ENCODE data around the gene TIE1.

DNA sequence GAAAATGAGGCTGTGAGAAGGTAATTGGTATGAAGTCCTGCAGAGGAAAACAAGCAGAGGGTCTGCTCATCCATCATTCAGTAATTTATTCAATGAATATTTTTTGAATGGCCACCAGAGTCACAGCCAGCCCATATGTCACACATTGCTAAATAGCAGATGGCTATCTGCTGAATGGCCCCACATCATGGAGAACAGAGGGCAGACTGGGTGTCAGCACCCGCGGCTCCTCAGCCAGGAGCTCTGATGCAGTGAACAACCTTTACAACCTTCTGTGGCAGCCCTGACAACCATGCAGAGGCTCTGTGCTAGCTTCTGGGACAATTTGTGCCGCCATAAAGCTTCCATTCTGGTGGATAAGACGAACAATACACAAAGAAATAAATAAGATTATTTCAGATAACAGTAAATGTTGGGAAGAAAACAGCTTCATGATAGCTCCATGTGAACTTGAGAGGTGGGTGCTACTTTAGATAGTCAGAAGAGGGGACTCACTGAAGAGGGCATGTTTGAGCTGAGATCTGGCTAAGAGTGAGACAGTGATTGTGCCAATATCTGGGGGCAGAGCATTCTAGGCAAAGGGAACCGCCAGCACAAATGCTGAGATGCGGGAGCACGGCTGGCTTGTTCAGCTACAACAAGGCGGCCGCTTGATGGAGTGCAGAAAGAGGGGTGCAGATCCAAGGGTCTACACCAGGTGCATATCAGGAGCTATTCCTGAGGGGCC lies 12.6 kb upstream of the TIE1 start:
- TF ChIP-seq EZH2 (IDR thresholded peaks at IDR 0.05; ENCODE audit: insufficient read depth, poor library complexity, severe bottlenecking) (no peak), EZH2phosphoT487 (IDR thresholded peaks at IDR 0.05; ENCODE audit: insufficient read depth, low read depth) (no peak)
